Adipocyte (in vitro differentiated cells): Measurements from ENCODE around the gene JPH2.

ENCODE experiments used
- DNase-seq: peaks from one replicate; pipeline ENCODE4 v3.0.0-alpha.2; 2015; ENCODE audit warnings: low read depth
- H3K27me3 ChIP-seq: replicated peaks from 2 replicates; pipeline ENCODE4 v1.7.0; 2013; ENCODE audit warnings: mild to moderate bottlenecking, low read length, moderate library complexity; ENCODE audit not compliant: control insufficient read depth, insufficient read depth
- H3K36me3 ChIP-seq: 2 replicates; pipeline ENCODE4 v1.7.0; 2013; ENCODE audit warnings: low read length, mild to moderate bottlenecking, moderate library complexity; ENCODE audit not compliant: control insufficient read depth, insufficient read depth, severe bottlenecking
- H3K4me1 ChIP-seq: 2 replicates; pipeline ENCODE4 v1.7.0; 2013; ENCODE audit warnings: mild to moderate bottlenecking, low read length, moderate library complexity; ENCODE audit not compliant: control insufficient read depth, insufficient read depth
- H3K4me3 ChIP-seq: 2 replicates; pipeline ENCODE4 v1.7.0; 2013; ENCODE audit warnings: mild to moderate bottlenecking, low read length, moderate library complexity
- H3K9ac ChIP-seq: 2 replicates; pipeline ENCODE4 v1.7.0; 2013; ENCODE audit warnings: mild to moderate bottlenecking, low read length, moderate library complexity
- H3K9me3 ChIP-seq: 2 replicates; pipeline ENCODE4 v1.7.0; 2013; ENCODE audit warnings: mild to moderate bottlenecking, low read length, moderate library complexity; ENCODE audit not compliant: control insufficient read depth

JPH2 gene

GRCh38 chr20:44118185-44119033, 68.6 kb downstream of the JPH2 start:
- Histone ChIP-seq H3K9ac (no peak overlapping the region), H3K36me3 (no peaks in the 10 kb centered on the region), H3K27me3 (peaks cover 50% of the 10 kb centered on the region), H3K4me1 (peaks cover 4% of the 10 kb centered on the region), H3K4me3 (no peak overlapping the region), H3K9me3 (no peaks in the 10 kb centered on the region)
- no peak for DNase-seq

- H3K9me3 ChIP-seq = no peaks in the 10 kb centered on the region
- H3K4me3 ChIP-seq = no peak overlapping the region
- DNase-seq = no peak
- H3K36me3 ChIP-seq = no peaks in the 10 kb centered on the region
- H3K9ac ChIP-seq = no peak overlapping the region
- peaks cover 4% of the 10 kb centered on the region for H3K4me1 ChIP-seq
- H3K27me3 ChIP-seq = peaks cover 45% of the 10 kb centered on the region
Measured at GRCh38 chr20:44117296-44118184, 69.4 kb downstream of the JPH2 start.

GRCh38 chr20:44115762-44116644, 71.0 kb downstream of the JPH2 start:
- no peak for DNase-seq
- Histone ChIP-seq H3K4me1 (peaks cover 4% of the 10 kb centered on the region), H3K9me3 (no peaks in the 10 kb centered on the region)

GRCh38 chr20:44115181-44115580, 71.8 kb downstream of the JPH2 start:
- peaks cover 4% of the 10 kb centered on the region for H3K4me1 ChIP-seq
- DNase-seq = no peak
- no peaks in the 10 kb centered on the region for H3K36me3 ChIP-seq
- H3K9ac ChIP-seq = no peak overlapping the region
- H3K9me3 ChIP-seq = no peaks in the 10 kb centered on the region
- peaks cover 42% of the 10 kb centered on the region for H3K27me3 ChIP-seq
- no peak overlapping the region for H3K4me3 ChIP-seq

More at GRCh38 chr20:44115762-44116644, 71.0 kb downstream of the JPH2 start:
- Histone ChIP-seq H3K9ac (no peak overlapping the region), H3K4me3 (no peak overlapping the region), H3K36me3 (no peaks in the 10 kb centered on the region), H3K27me3 (peaks cover 35% of the 10 kb centered on the region)

- Histone ChIP-seq H3K36me3 (no peaks in the 10 kb centered on the region), H3K9me3 (no peaks in the 10 kb centered on the region), H3K4me1 (peaks cover 4% of the 10 kb centered on the region), H3K4me3 (no peak overlapping the region), H3K9ac (no peak overlapping the region), H3K27me3 (peaks cover 55% of the 10 kb centered on the region)
- no peak for DNase-seq
Measured at GRCh38 chr20:44113618-44114376, 73.2 kb downstream of the JPH2 start.

- H3K4me1 ChIP-seq = peaks cover 4% of the 10 kb centered on the region
- no peak overlapping the region for H3K9ac ChIP-seq
- no peaks in the 10 kb centered on the region for H3K36me3 ChIP-seq
- peaks cover 3% of the 10 kb centered on the region for H3K9me3 ChIP-seq
- H3K27me3 ChIP-seq = peaks cover 60% of the 10 kb centered on the region
- DNase-seq = no peak
- H3K4me3 ChIP-seq = no peak overlapping the region
Measured at GRCh38 chr20:44112889-44113617, 73.9 kb downstream of the JPH2 start.

- DNase-seq = no peak
- Histone ChIP-seq H3K9ac (no peak overlapping the region), H3K4me3 (no peak overlapping the region), H3K36me3 (no peaks in the 10 kb centered on the region), H3K9me3 (peaks cover 9% of the 10 kb centered on the region), H3K27me3 (peaks cover 63% of the 10 kb centered on the region), H3K4me1 (peaks cover 4% of the 10 kb centered on the region)
Measured at GRCh38 chr20:44112456-44112855, 74.5 kb downstream of the JPH2 start.

GRCh38 chr20:44111712-44112335, 75.2 kb downstream of the JPH2 start:
- no peak overlapping the region for H3K4me3 ChIP-seq
- H3K9me3 ChIP-seq = peaks cover 11% of the 10 kb centered on the region
- H3K9ac ChIP-seq = no peak overlapping the region
- H3K4me1 ChIP-seq = peaks cover 4% of the 10 kb centered on the region
- peaks cover 69% of the 10 kb centered on the region for H3K27me3 ChIP-seq
- no peaks in the 10 kb centered on the region for H3K36me3 ChIP-seq
- DNase-seq = peak; percentile 26

- H3K27me3 ChIP-seq = peaks cover 72% of the 10 kb centered on the region
- no peaks in the 10 kb centered on the region for H3K36me3 ChIP-seq
- no peak for DNase-seq
- peaks cover 11% of the 10 kb centered on the region for H3K9me3 ChIP-seq
- H3K9ac ChIP-seq = no peak overlapping the region
- no peaks in the 10 kb centered on the region for H3K4me1 ChIP-seq
- H3K4me3 ChIP-seq = no peak overlapping the region
Measured at GRCh38 chr20:44110816-44111568, 76.0 kb downstream of the JPH2 start.
